Gastrocnemius medialis (tissue), 4 donors: ENCODE results near the gene YTHDF1.

Source experiments
- CTCF ChIP-seq, 5 experiments: fragments of 450-650 bp in 3 of 5; fragments of 200-600 bp in 2 of 5; sonication (generic) in 2 of 5; IDR thresholded peaks in 4 of 5; conservative IDR thresholded peaks in 1 of 5; 1 replicate in 4 of 5; 2 replicates in 1 of 5; pipeline ENCODE4 v1.5.1; 2016 to 2019; ENCODE audit warnings: antibody characterized with exemption in 5 of 5, mild to moderate bottlenecking in 3 of 5, moderate library complexity in 3 of 5
- POLR2A ChIP-seq, 2 donors: fragments of 450-650 bp; IDR thresholded peaks; one replicate each; pipeline ENCODE4 v1.6.1; 2017; ENCODE audit warnings: antibody characterized with exemption in 2 of 2, mild to moderate bottlenecking in 2 of 2, moderate library complexity in 2 of 2

GRCh38 chr20:63158352-63158751, 57.6 kb downstream of the YTHDF1 start:
- TF ChIP-seq CTCF (IDR thresholded peaks at IDR 0.05 in 4 of 5, conservative IDR thresholded peaks at IDR 0.05 in 1 of 5) (no peak), POLR2A (IDR thresholded peaks at IDR 0.05) (no peak)
